A549 (cell line): ENCODE measurements around the gene PPARA. TPM values are rescaled to one million over a fixed set of nuclear protein-coding genes. Genes with fewer than 3 reads are reported as not detected.

Source experiments
- ATAC-seq, 2 experiments: fragments of 200-7000 bp in 1 of 2; fragments of >200 bp in 1 of 2; cut with Nextera tagmentation in 1 of 2; cut with Tn5 transposase in 1 of 2; 3 replicates each; pipeline versions ENCODE4 v1.8.0 to v1.9.1; 2018 to 2020; ENCODE audit warnings: mild to moderate bottlenecking in 1 of 2, moderate library complexity in 1 of 2
- CTCF ChIA-PET: fragments of 300-600 bp; sonication (Branson Sonifier 250); formaldehyde crosslinking; extraction: SDS; loops from one replicate; lab custom pipeline; 2021; ENCODE audit warnings: antibody characterized with exemption, inconsistent platforms; lab: Yijun Ruan, JAX
- POLR2A ChIA-PET: fragments of 350-600 bp; formaldehyde crosslinking; extraction: SDS; loops from one replicate; lab custom pipeline; 2021; ENCODE audit warnings: antibody characterized with exemption, inconsistent platforms; lab: Yijun Ruan, JAX
- DNase-seq, 2 experiments: peaks; one replicate each; pipeline versions ENCODE4 v3.0.0 to v3.0.0-alpha.2; 2011 to 2016; ENCODE audit warnings: low read depth in 1 of 2, low spot score in 1 of 2
- FAIRE-seq: peaks from 2 replicates; lab custom pipeline; 2011; peaks lifted over from hg19 to GRCh38; lab: Jason Lieb, UNC
- H3K27ac ChIP-seq, 2 experiments: fragments of >200 bp; sonication (Bioruptor Twin); formaldehyde crosslinking; 3 replicates each; pipeline ENCODE4 v1.5.1; 2016 to 2017
- H3K4me1 ChIP-seq: fragments of >200 bp; sonication (Bioruptor Twin); formaldehyde crosslinking; 3 replicates; pipeline ENCODE4 v1.6.1; 2016
- H3K4me2 ChIP-seq: fragments of >200 bp; sonication (Bioruptor Twin); formaldehyde crosslinking; 3 replicates; pipeline ENCODE4 v1.6.1; 2016
- H3K4me3 ChIP-seq: fragments of >200 bp; sonication (Bioruptor Twin); formaldehyde crosslinking; 3 replicates; pipeline ENCODE4 v1.5.1; 2016
- H3K9me3 ChIP-seq: fragments of >200 bp; sonication (Bioruptor Twin); formaldehyde crosslinking; 3 replicates; pipeline ENCODE4 v1.6.1; 2016
- CBX2 ChIP-seq: fragments of 200-600 bp; sonication (generic); IDR thresholded peaks from 2 replicates; pipeline ENCODE4 v1.6.1; 2016; ENCODE audit warnings: low read depth, mild to moderate bottlenecking, borderline replicate concordance
- CBX8 ChIP-seq: fragments of 200-600 bp; sonication (generic); IDR thresholded peaks from 2 replicates; pipeline ENCODE4 v1.6.1; 2016
- E2F6 ChIP-seq: IDR thresholded peaks from 2 replicates; pipeline ENCODE4 v1.6.1; 2012; ENCODE audit warnings: low read depth, borderline replicate concordance
- EHF ChIP-seq: fragments of 250-450 bp; sonication (Bioruptor Pico); IDR thresholded peaks from 2 replicates; pipeline ENCODE4 v1.5.0; 2020; ENCODE audit warnings: mild to moderate bottlenecking
- ELK1 ChIP-seq: fragments of 150-350 bp; IDR thresholded peaks from 2 replicates; pipeline ENCODE4 v1.6.1; 2014; ENCODE audit warnings: low read depth, mild to moderate bottlenecking, low read length
- ESRRA ChIP-seq: fragments of 150-350 bp; IDR thresholded peaks from 2 replicates; pipeline ENCODE4 v1.6.1; 2014; ENCODE audit warnings: mild to moderate bottlenecking, low read length, borderline replicate concordance
- FOSB ChIP-seq: fragments of 250-450 bp; sonication (Bioruptor Pico); IDR thresholded peaks from 2 replicates; pipeline ENCODE4 v1.5.0; 2020; ENCODE audit warnings: mild to moderate bottlenecking, moderate library complexity
- HDAC2 ChIP-seq: fragments of 200-600 bp; sonication (generic); IDR thresholded peaks from 2 replicates; pipeline ENCODE4 v1.6.1; 2016
- HEYL ChIP-seq: fragments of 250-450 bp; sonication (Bioruptor Pico); IDR thresholded peaks from 2 replicates; pipeline ENCODE4 v1.8.0; 2021; ENCODE audit warnings: mild to moderate bottlenecking, moderate library complexity
- HOXB13 ChIP-seq: fragments of 250-450 bp; sonication (Bioruptor Pico); IDR thresholded peaks from 2 replicates; pipeline ENCODE4 v1.5.0; 2020; ENCODE audit warnings: low read depth, mild to moderate bottlenecking, moderate library complexity
- JUN ChIP-seq, 2 experiments: fragments of >200 bp; sonication (Bioruptor Twin); formaldehyde crosslinking; IDR thresholded peaks; 2 replicates in 1 of 2; 3 replicates in 1 of 2; pipeline ENCODE4 v1.6.1; 2016 to 2017
- JUNB ChIP-seq: fragments of >200 bp; sonication (Bioruptor Twin); formaldehyde crosslinking; IDR thresholded peaks from 2 replicates; pipeline ENCODE4 v1.6.1; 2016
- KDM1A ChIP-seq: fragments of 200-600 bp; sonication (generic); IDR thresholded peaks from 2 replicates; pipeline ENCODE4 v1.6.1; 2016; ENCODE audit warnings: low read depth, mild to moderate bottlenecking
- MAZ ChIP-seq: fragments of 150-350 bp; IDR thresholded peaks from 2 replicates; pipeline ENCODE4 v1.6.1; 2014; ENCODE audit warnings: antibody characterized with exemption, low read depth, low read length, borderline replicate concordance
- NPAS2 ChIP-seq: fragments of 250-450 bp; sonication (Bioruptor Pico); IDR thresholded peaks from 2 replicates; pipeline ENCODE4 v1.8.0; 2022; ENCODE audit warnings: mild to moderate bottlenecking, moderate library complexity, borderline replicate concordance
- RAD21 ChIP-seq, 2 experiments: fragments of >200 bp in 1 of 2; sonication (Bioruptor Twin) in 1 of 2; formaldehyde crosslinking in 1 of 2; IDR thresholded peaks in 1 of 2; conservative IDR thresholded peaks in 1 of 2; 2 replicates in 1 of 2; 3 replicates in 1 of 2; pipeline ENCODE4 v1.6.1; 2012 to 2018; ENCODE audit warnings: inconsistent platforms in 1 of 2
- RCOR1 ChIP-seq: fragments of 150-350 bp; IDR thresholded peaks from 2 replicates; pipeline ENCODE4 v1.6.1; 2014; ENCODE audit warnings: antibody characterized with exemption, low read length, low read depth
- REST ChIP-seq: fragments of 200-600 bp; sonication (generic); IDR thresholded peaks from 2 replicates; pipeline ENCODE4 v1.6.1; 2016; ENCODE audit warnings: antibody characterized with exemption, mild to moderate bottlenecking, moderate library complexity
- RFX5 ChIP-seq: fragments of 450-650 bp; IDR thresholded peaks from 2 replicates; pipeline ENCODE4 v1.7.1; 2014; ENCODE audit warnings: antibody characterized with exemption, mild to moderate bottlenecking, moderate library complexity
- TFCP2L1 ChIP-seq: fragments of 250-450 bp; sonication (Bioruptor Pico); IDR thresholded peaks from 2 replicates; pipeline ENCODE4 v1.5.0; 2021; ENCODE audit warnings: mild to moderate bottlenecking
- USF2 ChIP-seq: fragments of 450-650 bp; IDR thresholded peaks from 2 replicates; pipeline ENCODE4 v1.6.1; 2014; ENCODE audit warnings: antibody characterized with exemption
- WGBS: methylation state at CpG from one replicate; pipeline ENCODE4 v1.1.6; 2017; ENCODE audit errors: missing lambda C conversion rate; 5-methylcytosine and 5-hydroxymethylcytosine counted together
- polyA plus RNA-seq, 4 experiments: library from polyadenylated mRNA; depleted of rRNA in 3 of 4; stranded (reverse); fragments of >200 nt; fragmentation: RNase III in 1 of 4; extraction: RNeasy Plus Mini Kit Qiagen cat#74134 plus additional on column Dnase treatment in 1 of 4; gene quantifications; 2 replicates in 3 of 4; 3 replicates in 1 of 4; pipeline ENCODE4 v1.2.3, GENCODE V29; 2011 to 2017

PPARA gene
- polyA plus RNA-seq, 2 of the 4 experiments (the other 2 are of a cell fraction) = 2.6 to 2.8 TPM

GRCh38 chr22:46148336-46148735 lies 2.0 kb upstream of the PPARA start:
- ChIA-PET POLR2A (no interaction called here), CTCF (interaction anchor here (0.5 to 1.9 kb wide), 3 partner anchors 14 to 167 kb away, joined by 3 to 4 read pairs (median 3); no protein-coding TSS in a partner anchor)
- DNase-seq (no peak), FAIRE-seq (no peak), ATAC-seq (no peak)
- no peak overlapping the region for H3K27ac ChIP-seq
- no peak overlapping the region for H3K4me2 ChIP-seq
- 79% methylated on average over 8 of the region's 8 CpGs for WGBS
- no peaks in the 10 kb centered on the region for H3K9me3 ChIP-seq
- no peaks in the 10 kb centered on the region for H3K4me1 ChIP-seq
- TF ChIP-seq TFCP2L1 (CRISPR knock-in tag) = no peak
- TF ChIP-seq, all 56 proteins: peak for 0
- H3K4me3 ChIP-seq = no peak overlapping the region

- 78% methylated on average over 11 of the region's 12 CpGs for WGBS
- ChIA-PET POLR2A (no interaction called here), CTCF (interaction anchor here (0.7 to 1.9 kb wide), 2 partner anchors 27 to 219 kb away, joined by 3 to 4 read pairs; no protein-coding TSS in a partner anchor)
- Histone ChIP-seq H3K27ac (peak overlapping the region in 1 of 2 experiments; percentile 91; a peak in 3 of 6 replicates), H3K4me3 (peak overlapping the region; percentile 78; the same call in 2 of the 3 replicates), H3K9me3 (no peaks in the 10 kb centered on the region)
- ATAC-seq (no peak), FAIRE-seq (no peak), DNase-seq (no peak)
- TF ChIP-seq CBX8 = no peak
- TF ChIP-seq RAD21 (conservative IDR thresholded peaks at IDR 0.05 in 1 of 2, IDR thresholded peaks at IDR 0.05 in 1 of 2) = no peak
- no peak for TF ChIP-seq ELK1
- TF ChIP-seq MAZ = no peak
- no peak for TF ChIP-seq USF2
- no peak for TF ChIP-seq RCOR1
- no peak for TF ChIP-seq JUN (IDR thresholded peaks at IDR 0.05)
- TF ChIP-seq KDM1A = no peak
- TF ChIP-seq RFX5 = no peak
- TF ChIP-seq, all 56 proteins: peak for 0
- H3K4me1 ChIP-seq = no peaks in the 10 kb centered on the region
- H3K4me2 ChIP-seq = peak overlapping the region; percentile 95
These were observed 1.4 kb upstream of the PPARA start for GRCh38 chr22:46148816-46149511.

- Histone ChIP-seq H3K4me2 (peak overlapping the region; percentile 95), H3K4me3 (peak overlapping the region; percentile 78), H3K27ac (peak overlapping the region; percentile 69 to 91), H3K9me3 (no peaks in the 10 kb centered on the region), H3K4me1 (no peaks in the 10 kb centered on the region)
- WGBS = 25% methylated on average over 10 of the region's 39 CpGs
- ChIA-PET POLR2A (no interaction called here), CTCF (interaction anchor here (0.7 kb wide), 1 partner anchor 218 kb away, joined by 3 read pairs; no protein-coding TSS in a partner anchor)
- TF ChIP-seq HEYL = no peak
- no peak for TF ChIP-seq NPAS2 (CRISPR knock-in tag)
- ATAC-seq (peak; percentile 32 to 46), FAIRE-seq (no peak), DNase-seq (no peak)
These were observed 753 bp upstream of the PPARA start for GRCh38 chr22:46149512-46150033.

- TF ChIP-seq KDM1A = no peak
- no peak for TF ChIP-seq E2F6
- TF ChIP-seq JUNB = no peak
- no peak for TF ChIP-seq ESRRA
- no peak for TF ChIP-seq CBX2
- TF ChIP-seq HOXB13 (CRISPR knock-in tag) = no peak
- no peak for TF ChIP-seq REST
- no peak for TF ChIP-seq HDAC2
- no peak for TF ChIP-seq EHF (CRISPR knock-in tag)
- TF ChIP-seq FOSB (CRISPR knock-in tag) = no peak
- H3K4me2 ChIP-seq = peak overlapping the region; percentile 95
- H3K4me1 ChIP-seq = no peaks in the 10 kb centered on the region
- POLR2A ChIA-PET = no interaction called here
- FAIRE-seq = no peak
- peak; percentile 47 to 52 for ATAC-seq
- 38% methylated on average over 2 of the region's 101 CpGs for WGBS
- peak in 1 of 2 experiments; percentile 31 for DNase-seq
- peak overlapping the region; percentile 71 to 91 for H3K27ac ChIP-seq
- H3K4me3 ChIP-seq = peak overlapping the region; percentile 78
- CTCF ChIA-PET = interaction anchor here (0.9 kb wide), 1 partner anchor 28 kb away, joined by 3 read pairs; no protein-coding TSS in a partner anchor
- H3K9me3 ChIP-seq = no peaks in the 10 kb centered on the region
These were observed 540 bp downstream of the PPARA start for GRCh38 chr22:46150655-46151477.
